ENCODE results near the gene STARD8.

STARD8 gene

GRCh38 chrX:68675571-68675970 is 28.1 kb downstream of the STARD8 start:
- no peak for TF ChIP-seq GATA2 (IDR thresholded peaks at IDR 0.05; ENCODE audit: low read depth, low read length)
- no peak for TF ChIP-seq GATA3 (IDR thresholded peaks at IDR 0.05; ENCODE audit: low read depth, low read length)

GRCh38 chrX:68676335-68676734 is 28.9 kb downstream of the STARD8 start:
- TF ChIP-seq GATA2 (IDR thresholded peaks at IDR 0.05; ENCODE audit: low read depth, low read length) = no peak
- TF ChIP-seq GATA3 (IDR thresholded peaks at IDR 0.05; ENCODE audit: low read depth, low read length) = no peak

GRCh38 chrX:68677998-68678397 is 30.5 kb downstream of the STARD8 start:
- TF ChIP-seq GATA2 (IDR thresholded peaks at IDR 0.05; ENCODE audit: low read depth, low read length) (no peak), GATA3 (IDR thresholded peaks at IDR 0.05; ENCODE audit: low read depth, low read length) (no peak)

GRCh38 chrX:68681443-68681941 is 34.0 kb downstream of the STARD8 start:
- TF ChIP-seq GATA3 (IDR thresholded peaks at IDR 0.05; ENCODE audit: low read depth, low read length) (no peak), GATA2 (IDR thresholded peaks at IDR 0.05; ENCODE audit: low read depth, low read length) (no peak)

GRCh38 chrX:68682790-68683189 is 35.3 kb downstream of the STARD8 start:
- no peak for TF ChIP-seq GATA2 (IDR thresholded peaks at IDR 0.05; ENCODE audit: low read depth, low read length)

GRCh38 chrX:68683580-68683979 is 36.1 kb downstream of the STARD8 start:
- TF ChIP-seq GATA3 (IDR thresholded peaks at IDR 0.05; ENCODE audit: low read depth, low read length) = no peak
- TF ChIP-seq GATA2 (IDR thresholded peaks at IDR 0.05; ENCODE audit: low read depth, low read length) = no peak

- TF ChIP-seq GATA3 (IDR thresholded peaks at IDR 0.05; ENCODE audit: low read depth, low read length) = no peak
- no peak for TF ChIP-seq GATA2 (IDR thresholded peaks at IDR 0.05; ENCODE audit: low read depth, low read length)
These were observed 36.9 kb downstream of the STARD8 start for GRCh38 chrX:68684291-68684918.

GRCh38 chrX:68684919-68685304 is 37.4 kb downstream of the STARD8 start:
- TF ChIP-seq GATA3 (IDR thresholded peaks at IDR 0.05; ENCODE audit: low read depth, low read length) = no peak
- no peak for TF ChIP-seq GATA2 (IDR thresholded peaks at IDR 0.05; ENCODE audit: low read depth, low read length)

- no peak for TF ChIP-seq GATA3 (IDR thresholded peaks at IDR 0.05; ENCODE audit: low read depth, low read length)
- no peak for TF ChIP-seq GATA2 (IDR thresholded peaks at IDR 0.05; ENCODE audit: low read depth, low read length)
These were observed 38.2 kb downstream of the STARD8 start for GRCh38 chrX:68685685-68686084.

GRCh38 chrX:68686097-68686977 is 38.9 kb downstream of the STARD8 start:
- TF ChIP-seq GATA2 (IDR thresholded peaks at IDR 0.05; ENCODE audit: low read depth, low read length) (no peak), GATA3 (IDR thresholded peaks at IDR 0.05; ENCODE audit: low read depth, low read length) (no peak)

GRCh38 chrX:68690936-68691501 is 43.6 kb downstream of the STARD8 start:
- TF ChIP-seq GATA2 (IDR thresholded peaks at IDR 0.05; ENCODE audit: low read depth, low read length) (no peak), GATA3 (IDR thresholded peaks at IDR 0.05; ENCODE audit: low read depth, low read length) (no peak)

GRCh38 chrX:68691921-68692320 is 44.5 kb downstream of the STARD8 start:
- TF ChIP-seq GATA2 (IDR thresholded peaks at IDR 0.05; ENCODE audit: low read depth, low read length) = no peak

GRCh38 chrX:68692651-68693050 is 45.2 kb downstream of the STARD8 start:
- TF ChIP-seq GATA2 (IDR thresholded peaks at IDR 0.05; ENCODE audit: low read depth, low read length) (no peak), GATA3 (IDR thresholded peaks at IDR 0.05; ENCODE audit: low read depth, low read length) (no peak)

GRCh38 chrX:68693481-68694434 is 46.3 kb downstream of the STARD8 start:
- no peak for TF ChIP-seq GATA3 (IDR thresholded peaks at IDR 0.05; ENCODE audit: low read depth, low read length)
- TF ChIP-seq GATA2 (IDR thresholded peaks at IDR 0.05; ENCODE audit: low read depth, low read length) = no peak
